HL-60/S4 treated with retinoic acid at 250 ng/mL for 4 days and 3 days (cell line): Measurements from ENCODE around the gene NACC1.
"Not testable (repeated sequence)": the region's sequence is repeated elsewhere in the genome, so short reads cannot be mapped to it uniquely, and the experiment has no call there.

Experiments
- in situ Hi-C: fragments of 300-500 bp; cut with MboI; formaldehyde crosslinking; loops from 2 replicates; pipeline ENCODE4 v1.7.0; 2022; ENCODE audit warnings: low sequenced_read_pairs

NACC1 gene

GRCh38 chr19:13160557-13160956 lies 42.5 kb downstream of the NACC1 start:
- in situ Hi-C loops, result no loop called here

- in situ Hi-C loops, result no loop called here
Measured at GRCh38 chr19:13162724-13163608, 44.9 kb downstream of the NACC1 start.

- in situ Hi-C loops, result no loop called here
Measured at GRCh38 chr19:13163609-13164342, 45.7 kb downstream of the NACC1 start.

GRCh38 chr19:13164343-13165161 lies 46.5 kb downstream of the NACC1 start:
- in situ Hi-C loops, result no loop called here

GRCh38 chr19:13165162-13165997 lies 47.3 kb downstream of the NACC1 start:
- in situ Hi-C loops, result no loop called here

GRCh38 chr19:13166151-13166550 lies 48.1 kb downstream of the NACC1 start:
- in situ Hi-C loops, result not testable (repeated sequence)

GRCh38 chr19:13169769-13170168 lies 51.7 kb downstream of the NACC1 start:
- in situ Hi-C loops, result no loop called here

- in situ Hi-C loops, result no loop called here
Measured at GRCh38 chr19:13171146-13171545, 53.1 kb downstream of the NACC1 start.

- in situ Hi-C loops, result no loop called here
Measured at GRCh38 chr19:13172346-13173138, 54.5 kb downstream of the NACC1 start.

- in situ Hi-C loops, result no loop called here
Measured at GRCh38 chr19:13173139-13173737, 55.2 kb downstream of the NACC1 start.

- in situ Hi-C loops, result no loop called here
Measured at GRCh38 chr19:13176345-13176744, 58.3 kb downstream of the NACC1 start.

GRCh38 chr19:13177584-13177983 lies 59.5 kb downstream of the NACC1 start:
- in situ Hi-C loops, result not testable (repeated sequence)

GRCh38 chr19:13178291-13178690 lies 60.2 kb downstream of the NACC1 start:
- in situ Hi-C loops, result not testable (repeated sequence)

GRCh38 chr19:13181747-13182388 lies 63.8 kb downstream of the NACC1 start:
- in situ Hi-C loops, result no loop called here

GRCh38 chr19:13184926-13185325 lies 66.9 kb downstream of the NACC1 start:
- in situ Hi-C loops, result not testable (repeated sequence)

GRCh38 chr19:13185763-13186657 lies 67.9 kb downstream of the NACC1 start:
- in situ Hi-C loops, result not testable (repeated sequence)

- in situ Hi-C loops, result not testable (repeated sequence)
Measured at GRCh38 chr19:13186688-13187087, 68.6 kb downstream of the NACC1 start.

GRCh38 chr19:13187419-13187818 lies 69.4 kb downstream of the NACC1 start:
- in situ Hi-C loops, result no loop called here
